Esophagus muscularis mucosa (tissue), 4 donors: ENCODE measurements around the gene SNAP47. TPM values are rescaled to one million over a fixed set of nuclear protein-coding genes. Genes with fewer than 3 reads are reported as not detected.

Source experiments
- DNase-seq: peaks from one replicate; pipeline ENCODE4 v3.0.0-alpha.2; 2017; ENCODE audit errors: extremely low spot score
- H3K27ac ChIP-seq, 4 donors: fragments of 200-600 bp; sonication (generic); replicated peaks in 1 of 4; 1 replicate in 3 of 4; 2 replicates in 1 of 4; pipeline ENCODE4 v1.5.1; 2016 to 2019; ENCODE audit warnings: mild to moderate bottlenecking in 1 of 4
- H3K27me3 ChIP-seq, 4 donors: fragments of 200-600 bp; sonication (generic); one replicate each; pipeline versions ENCODE4 v1.5.1 to v1.6.0; 2016 to 2019
- H3K36me3 ChIP-seq, 4 donors: fragments of 200-600 bp; sonication (generic); one replicate each; pipeline ENCODE4 v1.5.1; 2016 to 2019
- H3K4me1 ChIP-seq, 4 donors: fragments of 200-600 bp; sonication (generic); one replicate each; pipeline ENCODE4 v1.5.1; 2016 to 2019
- H3K4me3 ChIP-seq, 4 donors: fragments of 200-600 bp; sonication (generic); 1 replicate in 2 of 4; 2 replicates in 2 of 4; pipeline ENCODE4 v1.5.1; 2016 to 2019; ENCODE audit warnings: mild to moderate bottlenecking in 4 of 4, moderate library complexity in 1 of 4
- H3K9me3 ChIP-seq, 4 donors: fragments of 200-600 bp; sonication (generic); 1 replicate in 3 of 4; 2 replicates in 1 of 4; pipeline ENCODE4 v1.5.1; 2016 to 2019
- EP300 ChIP-seq: sonication (generic); formaldehyde crosslinking; IDR thresholded peaks from one replicate; pipeline ENCODE4 v1.6.1; 2017; ENCODE audit warnings: antibody characterized with exemption
- POLR2A ChIP-seq: fragments of 450-650 bp; IDR thresholded peaks from one replicate; pipeline ENCODE4 v1.6.1; 2017; ENCODE audit warnings: antibody characterized with exemption, moderate library complexity, mild to moderate bottlenecking, low read depth
- POLR2AphosphoS5 ChIP-seq, 2 donors: sonication (generic); formaldehyde crosslinking; IDR thresholded peaks; one replicate each; pipeline ENCODE4 v1.6.1; 2017; ENCODE audit warnings: antibody characterized with exemption in 2 of 2
- WGBS: methylation state at CpG from one replicate; pipeline ENCODE4 v1.1.5; 2018; 5-methylcytosine and 5-hydroxymethylcytosine counted together
- intact Hi-C: fragments of 100-400 bp; cut with DNase I; formaldehyde crosslinking; loops from one replicate; pipeline ENCODE4 v1.15.1; 2023
- total RNA-seq, 4 donors: library from RNA; depleted of rRNA; stranded (reverse); fragments of >200 nt; gene quantifications; one replicate each; pipeline versions ENCODE4 v1.1.0 to v1.2.1, GENCODE V29; 2016
- TF ChIP-seq, protein P1 (sequence below), 3 experiments: fragments of 200-600 bp in 2 of 3; fragments of 450-650 bp in 1 of 3; sonication (generic) in 2 of 3; IDR thresholded peaks; one replicate each; pipeline ENCODE4 v1.5.1; 2017 to 2019; ENCODE audit warnings: antibody characterized with exemption in 3 of 3, mild to moderate bottlenecking in 2 of 3, moderate library complexity in 1 of 3

Gene SNAP47
- total RNA-seq, 4 donors from 2014 or later, result 26.6 to 41.0 (median 38.8) TPM

DNA sequence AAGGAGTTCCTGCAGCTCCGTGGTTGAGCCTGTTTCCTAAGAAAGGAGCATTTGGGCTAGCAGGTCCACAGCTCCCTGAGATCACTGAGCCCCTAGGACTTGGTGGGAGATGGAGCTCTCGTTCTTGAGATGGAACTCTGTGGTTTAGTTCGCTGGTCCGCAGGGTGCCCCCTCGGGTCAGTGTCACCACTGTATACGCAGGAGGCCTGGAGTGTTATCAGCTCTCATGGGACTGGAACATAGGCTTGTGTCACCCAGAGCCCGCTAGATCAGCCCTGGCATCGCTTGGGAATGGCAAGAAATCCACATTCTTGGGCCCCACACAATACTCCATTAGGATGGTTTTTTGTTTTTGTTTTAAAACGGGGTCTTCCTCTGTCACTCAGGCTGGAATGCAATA is 3.6 kb downstream of the SNAP47 start:
- Histone ChIP-seq H3K9me3 (no peaks in the 10 kb centered on the region), H3K36me3 (peaks cover 0 to 5% (median 4%) of the 10 kb centered on the region in 4 donors), H3K27ac (no peak overlapping the region), H3K4me3 (no peak overlapping the region), H3K27me3 (no peaks in the 10 kb centered on the region), H3K4me1 (peaks cover 17 to 56% (median 26%) of the 10 kb centered on the region in 4 donors)
- 63% methylated on average over 2 of the region's 9 CpGs for WGBS
- intact Hi-C loops, result no loop called here
- no peak for TF ChIP-seq POLR2AphosphoS5 (IDR thresholded peaks at IDR 0.05)
- TF ChIP-seq, protein P1, sequence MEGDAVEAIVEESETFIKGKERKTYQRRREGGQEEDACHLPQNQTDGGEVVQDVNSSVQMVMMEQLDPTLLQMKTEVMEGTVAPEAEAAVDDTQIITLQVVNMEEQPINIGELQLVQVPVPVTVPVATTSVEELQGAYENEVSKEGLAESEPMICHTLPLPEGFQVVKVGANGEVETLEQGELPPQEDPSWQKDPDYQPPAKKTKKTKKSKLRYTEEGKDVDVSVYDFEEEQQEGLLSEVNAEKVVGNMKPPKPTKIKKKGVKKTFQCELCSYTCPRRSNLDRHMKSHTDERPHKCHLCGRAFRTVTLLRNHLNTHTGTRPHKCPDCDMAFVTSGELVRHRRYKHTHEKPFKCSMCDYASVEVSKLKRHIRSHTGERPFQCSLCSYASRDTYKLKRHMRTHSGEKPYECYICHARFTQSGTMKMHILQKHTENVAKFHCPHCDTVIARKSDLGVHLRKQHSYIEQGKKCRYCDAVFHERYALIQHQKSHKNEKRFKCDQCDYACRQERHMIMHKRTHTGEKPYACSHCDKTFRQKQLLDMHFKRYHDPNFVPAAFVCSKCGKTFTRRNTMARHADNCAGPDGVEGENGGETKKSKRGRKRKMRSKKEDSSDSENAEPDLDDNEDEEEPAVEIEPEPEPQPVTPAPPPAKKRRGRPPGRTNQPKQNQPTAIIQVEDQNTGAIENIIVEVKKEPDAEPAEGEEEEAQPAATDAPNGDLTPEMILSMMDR (IDR thresholded peaks at IDR 0.05), result no peak
- no peak for TF ChIP-seq POLR2A
- no peak for TF ChIP-seq EP300
- DNase-seq, result no peak

DNA sequence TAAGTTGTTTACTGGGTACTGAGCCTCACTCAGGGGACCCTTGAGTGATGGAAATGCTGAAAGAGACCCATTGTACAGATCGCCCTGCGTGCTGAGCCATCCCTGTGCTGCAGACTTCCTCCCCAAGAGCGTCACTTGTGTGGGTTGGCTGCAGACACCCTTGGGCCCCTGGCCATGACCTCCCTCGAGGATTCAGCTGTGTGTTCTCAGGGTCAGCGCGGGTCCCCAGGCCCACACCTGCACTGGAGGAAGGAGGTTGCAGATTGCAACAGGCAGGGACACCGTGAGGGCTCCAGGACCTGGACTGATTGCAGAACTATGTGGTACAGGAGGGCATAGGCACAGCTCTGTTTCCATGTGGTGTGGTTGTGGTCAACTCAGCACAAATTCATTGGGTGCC is 4.4 kb downstream of the SNAP47 start:
- Histone ChIP-seq H3K9me3 (no peaks in the 10 kb centered on the region), H3K36me3 (peaks cover 0 to 5% (median 4%) of the 10 kb centered on the region in 4 donors), H3K27ac (no peak overlapping the region), H3K27me3 (no peaks in the 10 kb centered on the region), H3K4me3 (no peak overlapping the region), H3K4me1 (peaks cover 11 to 53% (median 18%) of the 10 kb centered on the region in 4 donors)
- intact Hi-C loops, result no loop called here
- TF ChIP-seq POLR2AphosphoS5 (IDR thresholded peaks at IDR 0.05), result no peak
- no peak for TF ChIP-seq EP300
- TF ChIP-seq, protein P1 (IDR thresholded peaks at IDR 0.05), result no peak
- no peak for TF ChIP-seq POLR2A
- DNase-seq, result no peak
- 91% methylated on average over 7 of the region's 7 CpGs for WGBS

DNA sequence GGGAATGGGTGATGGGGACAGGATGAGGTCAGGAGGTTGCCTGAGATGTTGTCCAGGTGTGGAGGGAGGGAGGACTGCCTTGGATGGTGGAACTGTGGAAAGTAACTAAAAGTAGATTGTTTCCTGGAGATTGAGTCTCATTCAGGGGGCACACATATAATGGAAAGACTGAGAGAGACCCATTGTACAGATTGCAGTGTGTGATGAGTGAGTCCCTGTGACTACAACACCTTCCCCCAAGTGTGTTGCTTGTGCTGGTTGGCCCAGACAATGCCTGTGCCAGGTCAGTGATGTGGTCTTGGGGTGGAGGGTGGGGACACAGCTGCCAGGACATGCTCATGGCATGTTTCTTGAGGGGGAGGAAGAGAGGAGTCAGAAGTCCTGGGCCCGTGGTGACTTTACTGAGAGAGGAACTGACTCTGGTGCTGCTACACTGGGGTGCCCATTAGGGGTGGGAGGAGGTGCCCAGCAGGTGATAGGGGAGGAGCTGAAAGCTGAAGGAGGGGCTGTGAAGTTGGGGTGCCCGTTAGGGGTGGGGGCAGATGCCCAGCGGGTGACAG is 5.2 kb downstream of the SNAP47 start:
- Histone ChIP-seq H3K36me3 (peaks cover 0 to 5% (median 4%) of the 10 kb centered on the region in 4 donors), H3K9me3 (no peaks in the 10 kb centered on the region), H3K27ac (no peak overlapping the region), H3K4me3 (no peak overlapping the region), H3K4me1 (peaks cover 13 to 59% (median 19%) of the 10 kb centered on the region in 4 donors), H3K27me3 (no peaks in the 10 kb centered on the region)
- intact Hi-C loops, result no loop called here
- no peak for DNase-seq
- TF ChIP-seq EP300 (no peak), POLR2A (no peak), POLR2AphosphoS5 (IDR thresholded peaks at IDR 0.05) (no peak)
- TF ChIP-seq, protein P1 (IDR thresholded peaks at IDR 0.05), result no peak
- WGBS, result 82% methylated on average over 3 of the region's 3 CpGs

DNA sequence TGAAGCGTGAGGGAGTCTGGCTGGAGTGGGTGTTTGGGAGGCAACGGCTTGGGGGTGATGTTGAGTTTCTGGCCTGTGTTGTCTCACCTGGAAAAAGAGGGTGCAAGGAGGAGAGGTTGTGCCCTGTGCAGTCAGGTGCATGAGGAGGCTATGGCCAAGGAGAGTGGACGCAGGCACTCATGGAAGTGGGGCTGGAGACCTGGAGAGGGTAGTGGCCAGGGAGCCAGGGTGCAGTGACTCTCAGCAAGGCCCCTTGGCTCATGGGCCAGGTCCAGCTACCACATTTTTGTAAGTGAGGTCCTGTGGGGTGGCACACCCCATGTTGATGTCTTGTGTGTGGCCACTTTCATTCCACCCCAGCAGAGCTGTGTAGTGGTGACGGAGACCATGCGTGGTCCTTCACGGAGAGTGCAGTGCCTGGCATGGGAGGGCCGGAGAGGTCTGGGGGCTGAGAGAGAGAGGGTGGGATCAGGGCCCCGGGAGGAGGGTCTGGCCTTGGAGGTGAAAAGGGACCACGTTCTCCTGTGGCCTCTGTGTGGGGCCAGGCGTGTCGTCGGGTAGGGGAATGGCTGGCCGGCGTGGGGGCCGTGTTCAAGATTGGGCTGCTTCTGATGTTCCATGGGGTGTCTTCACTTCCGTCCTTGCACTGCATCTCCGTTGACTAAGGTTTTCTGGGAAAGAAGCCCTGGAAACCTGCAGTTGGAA is 6.1 kb downstream of the SNAP47 start:
- WGBS, result 95% methylated on average over 13 of the region's 17 CpGs
- no peaks in the 10 kb centered on the region for H3K27me3 ChIP-seq
- no peak overlapping the region for H3K4me3 ChIP-seq
- no peak for DNase-seq
- peaks cover 7 to 61% (median 21%) of the 10 kb centered on the region in 4 donors for H3K4me1 ChIP-seq
- H3K36me3 ChIP-seq, result peaks cover 0 to 5% (median 4%) of the 10 kb centered on the region in 4 donors
- H3K27ac ChIP-seq, result no peak overlapping the region
- no peaks in the 10 kb centered on the region for H3K9me3 ChIP-seq
- TF ChIP-seq, protein P1 (IDR thresholded peaks at IDR 0.05), result no peak
- TF ChIP-seq EP300, result no peak
- no peak for TF ChIP-seq POLR2AphosphoS5 (IDR thresholded peaks at IDR 0.05)
- no peak for TF ChIP-seq POLR2A
- intact Hi-C loops, result no loop called here
